ENCODE data around the gene USP9X.
A peak's percentile ranks its signal among the peaks of the same experiment; 100 is the strongest.
"Not testable (repeated sequence)": the region's sequence is repeated elsewhere in the genome, so short reads cannot be mapped to it uniquely, and the experiment has no call there.

The USP9X gene

GRCh38 chrX:41224605-41225004, 139.4 kb downstream of the USP9X start:
- DNase-seq (ENCODE audit: low spot score in 2 of 2): no peak
- Mint-ChIP-seq H3K9me3 (no peaks in the 10 kb centered on the region), H3K4me3 (no peak overlapping the region), H3K4me1 (no peaks in the 10 kb centered on the region), H3K27me3 (no peaks in the 10 kb centered on the region), H3K36me3 (peaks cover 26% of the 10 kb centered on the region), H3K27ac (no peak overlapping the region)
- ATAC-seq (ENCODE audit: low read depth): no peak

GRCh38 chrX:41233988-41234387, 148.7 kb downstream of the USP9X start:
- Mint-ChIP-seq H3K4me1 (peaks cover 5% of the 10 kb centered on the region), H3K4me3 (no peak overlapping the region), H3K36me3 (peaks cover 6% of the 10 kb centered on the region), H3K27ac (no peak overlapping the region), H3K9me3 (no peaks in the 10 kb centered on the region), H3K27me3 (no peaks in the 10 kb centered on the region)
- DNase-seq (ENCODE audit: low spot score in 2 of 2): no peak
- no peak for ATAC-seq (ENCODE audit: low read depth)

GRCh38 chrX:41234471-41234870, 149.2 kb downstream of the USP9X start:
- DNase-seq (ENCODE audit: low spot score in 2 of 2); H3K4me3 Mint-ChIP-seq; H3K27me3 Mint-ChIP-seq; H3K9me3 Mint-ChIP-seq; H3K4me1 Mint-ChIP-seq; H3K36me3 Mint-ChIP-seq; ATAC-seq (ENCODE audit: low read depth); H3K27ac Mint-ChIP-seq: not testable (repeated sequence)

- Mint-ChIP-seq H3K27ac (no peak overlapping the region), H3K36me3 (peaks cover 3% of the 10 kb centered on the region), H3K4me1 (peaks cover 5% of the 10 kb centered on the region), H3K9me3 (no peaks in the 10 kb centered on the region), H3K27me3 (no peaks in the 10 kb centered on the region), H3K4me3 (no peak overlapping the region)
- no peak for ATAC-seq (ENCODE audit: low read depth)
- no peak for DNase-seq (ENCODE audit: low spot score in 2 of 2)
Measured at GRCh38 chrX:41234962-41235361, 149.7 kb downstream of the USP9X start.

- Mint-ChIP-seq H3K9me3 (no peaks in the 10 kb centered on the region), H3K4me1 (peaks cover 5% of the 10 kb centered on the region), H3K36me3 (peaks cover 3% of the 10 kb centered on the region), H3K27ac (no peak overlapping the region), H3K27me3 (no peaks in the 10 kb centered on the region), H3K4me3 (no peak overlapping the region)
- DNase-seq (ENCODE audit: low spot score in 2 of 2): no peak
- ATAC-seq (ENCODE audit: low read depth): peak; percentile 67
Measured at GRCh38 chrX:41236629-41237028, 151.4 kb downstream of the USP9X start.

GRCh38 chrX:41240509-41240908, 155.3 kb downstream of the USP9X start:
- no peak overlapping the region for H3K4me3 Mint-ChIP-seq
- no peaks in the 10 kb centered on the region for H3K9me3 Mint-ChIP-seq
- H3K36me3 Mint-ChIP-seq: no peaks in the 10 kb centered on the region
- ATAC-seq (ENCODE audit: low read depth) (peak; percentile 49), DNase-seq (ENCODE audit: low spot score in 2 of 2) (no peak)
- no peaks in the 10 kb centered on the region for H3K27me3 Mint-ChIP-seq
- H3K4me1 Mint-ChIP-seq: peaks cover 2% of the 10 kb centered on the region
- no peak overlapping the region for H3K27ac Mint-ChIP-seq

- Mint-ChIP-seq H3K27ac (no peak overlapping the region), H3K36me3 (no peaks in the 10 kb centered on the region), H3K4me1 (peaks cover 2% of the 10 kb centered on the region), H3K4me3 (no peak overlapping the region), H3K27me3 (no peaks in the 10 kb centered on the region), H3K9me3 (no peaks in the 10 kb centered on the region)
- DNase-seq (ENCODE audit: low spot score in 2 of 2) (no peak), ATAC-seq (ENCODE audit: low read depth) (no peak)
Measured at GRCh38 chrX:41241962-41242361, 156.7 kb downstream of the USP9X start.

- no peak overlapping the region for H3K27ac Mint-ChIP-seq
- no peak for DNase-seq (ENCODE audit: low spot score in 2 of 2)
- no peaks in the 10 kb centered on the region for H3K36me3 Mint-ChIP-seq
- H3K9me3 Mint-ChIP-seq: no peaks in the 10 kb centered on the region
- H3K4me1 Mint-ChIP-seq: no peaks in the 10 kb centered on the region
- no peak for ATAC-seq (ENCODE audit: low read depth)
- H3K27me3 Mint-ChIP-seq: no peaks in the 10 kb centered on the region
- no peak overlapping the region for H3K4me3 Mint-ChIP-seq
Measured at GRCh38 chrX:41245641-41246040, 160.4 kb downstream of the USP9X start.

- H3K4me1 Mint-ChIP-seq: no peaks in the 10 kb centered on the region
- no peak for DNase-seq (ENCODE audit: low spot score in 2 of 2)
- H3K4me3 Mint-ChIP-seq: no peak overlapping the region
- ATAC-seq (ENCODE audit: low read depth): no peak
- H3K27me3 Mint-ChIP-seq: no peaks in the 10 kb centered on the region
- H3K27ac Mint-ChIP-seq: no peak overlapping the region
- no peaks in the 10 kb centered on the region for H3K36me3 Mint-ChIP-seq
- H3K9me3 Mint-ChIP-seq: no peaks in the 10 kb centered on the region
Measured at GRCh38 chrX:41250867-41251266, 165.6 kb downstream of the USP9X start.

- H3K4me3 Mint-ChIP-seq: no peak overlapping the region
- DNase-seq (ENCODE audit: low spot score in 2 of 2) (no peak), ATAC-seq (ENCODE audit: low read depth) (peak; percentile 31)
- no peak overlapping the region for H3K27ac Mint-ChIP-seq
- H3K36me3 Mint-ChIP-seq: peaks cover 3% of the 10 kb centered on the region
- peaks cover 2% of the 10 kb centered on the region for H3K4me1 Mint-ChIP-seq
- no peaks in the 10 kb centered on the region for H3K27me3 Mint-ChIP-seq
- H3K9me3 Mint-ChIP-seq: peaks cover 4% of the 10 kb centered on the region
Measured at GRCh38 chrX:41257801-41258200, 172.6 kb downstream of the USP9X start.

- ATAC-seq (ENCODE audit: low read depth): no peak
- no peak for DNase-seq (ENCODE audit: low spot score in 2 of 2)
- Mint-ChIP-seq H3K36me3 (peaks cover 3% of the 10 kb centered on the region), H3K4me1 (peaks cover 2% of the 10 kb centered on the region), H3K9me3 (peaks cover 4% of the 10 kb centered on the region), H3K4me3 (no peak overlapping the region), H3K27ac (no peak overlapping the region), H3K27me3 (no peaks in the 10 kb centered on the region)
Measured at GRCh38 chrX:41258226-41258625, 173.0 kb downstream of the USP9X start.

GRCh38 chrX:41258871-41259270, 173.6 kb downstream of the USP9X start:
- H3K27me3 Mint-ChIP-seq: no peaks in the 10 kb centered on the region
- DNase-seq (ENCODE audit: low spot score in 2 of 2) (no peak), ATAC-seq (ENCODE audit: low read depth) (no peak)
- H3K36me3 Mint-ChIP-seq: peaks cover 3% of the 10 kb centered on the region
- H3K9me3 Mint-ChIP-seq: peaks cover 4% of the 10 kb centered on the region
- no peak overlapping the region for H3K4me3 Mint-ChIP-seq
- H3K4me1 Mint-ChIP-seq: peaks cover 2% of the 10 kb centered on the region
- H3K27ac Mint-ChIP-seq: no peak overlapping the region

GRCh38 chrX:41259516-41259915, 174.3 kb downstream of the USP9X start:
- no peak overlapping the region for H3K4me3 Mint-ChIP-seq
- H3K36me3 Mint-ChIP-seq: peaks cover 3% of the 10 kb centered on the region
- H3K27ac Mint-ChIP-seq: no peak overlapping the region
- H3K9me3 Mint-ChIP-seq: peaks cover 4% of the 10 kb centered on the region
- H3K27me3 Mint-ChIP-seq: no peaks in the 10 kb centered on the region
- peaks cover 2% of the 10 kb centered on the region for H3K4me1 Mint-ChIP-seq
- no peak for ATAC-seq (ENCODE audit: low read depth)
- no peak for DNase-seq (ENCODE audit: low spot score in 2 of 2)

- peaks cover 2% of the 10 kb centered on the region for H3K27me3 Mint-ChIP-seq
- peak overlapping the region; percentile 44 for H3K4me3 Mint-ChIP-seq
- ATAC-seq (ENCODE audit: low read depth): peak; percentile 78
- peaks cover 3% of the 10 kb centered on the region for H3K36me3 Mint-ChIP-seq
- H3K9me3 Mint-ChIP-seq: peaks cover 4% of the 10 kb centered on the region
- H3K27ac Mint-ChIP-seq: no peak overlapping the region
- H3K4me1 Mint-ChIP-seq: no peaks in the 10 kb centered on the region
- DNase-seq (ENCODE audit: low spot score in 2 of 2): no peak
Measured at GRCh38 chrX:41265615-41266014, 180.4 kb downstream of the USP9X start.

- ATAC-seq (ENCODE audit: low read depth): no peak
- Mint-ChIP-seq H3K36me3 (no peaks in the 10 kb centered on the region), H3K4me3 (no peak overlapping the region), H3K27ac (no peak overlapping the region), H3K4me1 (peaks cover 7% of the 10 kb centered on the region), H3K9me3 (no peaks in the 10 kb centered on the region), H3K27me3 (no peaks in the 10 kb centered on the region)
- DNase-seq (ENCODE audit: low spot score in 2 of 2): no peak
Measured at GRCh38 chrX:41273638-41274037, 188.4 kb downstream of the USP9X start.
